Measurements from ENCODE around the gene CLCN7.

Gene CLCN7

DNA sequence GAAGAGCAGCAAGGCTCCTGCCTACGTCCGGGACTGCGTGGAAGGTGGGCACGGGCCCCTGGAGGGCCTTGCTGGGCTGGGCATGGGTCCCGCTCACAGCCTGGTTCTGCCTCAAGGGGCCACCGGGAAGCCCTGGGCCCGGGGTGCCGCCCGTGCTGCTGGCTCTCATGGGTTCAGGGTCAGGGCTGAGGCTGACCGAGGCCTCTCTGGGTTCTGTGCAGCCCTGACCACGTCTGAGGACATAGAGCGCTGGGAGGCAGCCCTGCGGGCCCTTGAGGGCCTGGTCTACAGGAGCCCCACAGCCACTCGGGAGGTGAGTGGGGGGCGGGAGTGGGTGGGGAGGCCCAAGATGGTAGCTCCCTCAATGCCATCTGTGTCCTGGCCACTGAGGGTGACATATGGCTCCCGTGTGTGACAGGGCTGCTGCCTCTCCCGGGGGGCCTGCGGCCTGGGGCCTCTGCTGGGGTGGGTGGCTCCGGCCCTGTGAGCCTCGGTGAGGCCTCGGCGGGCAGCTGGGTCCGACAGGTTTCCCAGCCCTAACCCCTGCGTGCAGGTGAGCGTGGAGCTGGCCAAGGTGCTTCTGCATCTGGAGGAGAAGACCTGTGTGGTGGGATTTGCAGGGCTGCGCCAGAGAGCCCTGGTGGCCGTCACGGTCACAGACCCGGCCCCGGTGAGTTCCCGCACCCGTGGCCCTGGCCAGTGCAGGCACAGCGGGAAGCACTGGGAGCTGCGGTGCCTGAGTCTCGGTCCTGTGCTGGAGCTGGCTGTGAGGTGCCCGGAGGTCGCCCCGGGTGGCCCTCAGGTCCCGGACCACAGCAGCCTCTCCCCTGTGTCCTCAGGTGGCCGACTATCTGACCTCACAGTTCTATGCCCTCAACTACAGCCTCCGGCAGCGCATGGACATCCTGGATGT lies 27.5 kb upstream of the CLCN7 start:
- no peak for DNase-seq

DNA sequence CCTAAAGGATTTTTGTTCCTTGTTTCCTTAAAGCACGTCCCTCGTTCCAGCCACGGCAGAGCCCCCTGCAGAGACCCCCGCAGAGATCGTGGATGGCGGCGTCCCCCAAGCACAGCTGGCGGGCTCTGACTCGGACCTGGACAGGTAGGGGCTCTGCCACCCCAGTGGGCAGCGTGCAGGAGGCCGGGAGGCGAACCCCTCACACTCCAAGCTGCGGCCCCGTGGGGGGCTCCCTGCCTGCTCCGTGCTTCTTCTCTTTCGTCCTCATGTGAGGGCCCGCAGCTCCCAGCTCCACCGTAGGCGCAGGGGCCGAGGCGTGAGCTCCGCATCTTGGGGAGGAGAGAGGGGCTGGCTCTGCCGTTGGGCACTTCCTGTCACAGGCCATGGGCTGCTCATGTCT lies 26.8 kb upstream of the CLCN7 start:
- DNase-seq: no peak

DNA sequence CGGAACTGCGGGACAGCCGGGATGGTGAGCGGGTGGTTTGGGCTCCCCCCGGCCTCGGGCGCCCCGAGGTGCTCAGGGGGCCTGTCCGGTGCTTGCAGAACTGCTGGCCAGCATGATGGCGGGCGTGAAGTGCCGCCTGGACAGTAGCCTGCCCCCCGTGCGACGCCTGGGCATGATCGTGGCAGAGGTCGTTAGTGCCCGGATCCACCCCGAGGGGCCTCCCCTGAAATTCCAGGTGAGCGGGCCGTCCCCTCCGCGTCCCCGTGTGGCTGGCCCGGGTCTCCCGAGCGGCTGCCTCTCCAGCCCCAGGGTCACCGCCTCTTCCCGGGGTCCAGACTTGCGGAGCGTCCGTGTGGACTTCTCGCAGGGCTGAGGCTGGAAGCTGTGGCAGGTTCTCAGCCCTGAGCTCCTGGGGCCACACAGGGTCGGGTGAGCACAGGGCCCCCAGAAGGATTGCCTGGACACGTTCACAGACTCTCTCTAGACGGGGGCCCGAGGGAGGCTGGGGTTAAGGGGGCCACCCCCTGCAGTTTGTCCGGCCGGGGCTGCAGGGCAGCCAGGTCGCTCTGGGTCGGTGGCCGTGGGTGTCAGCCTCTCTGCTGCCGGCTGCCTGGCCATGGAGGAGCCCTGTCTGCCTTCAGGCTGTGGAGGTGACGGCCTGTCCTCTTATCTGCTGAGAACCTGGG lies 25.8 kb upstream of the CLCN7 start:
- no peak for DNase-seq

DNA sequence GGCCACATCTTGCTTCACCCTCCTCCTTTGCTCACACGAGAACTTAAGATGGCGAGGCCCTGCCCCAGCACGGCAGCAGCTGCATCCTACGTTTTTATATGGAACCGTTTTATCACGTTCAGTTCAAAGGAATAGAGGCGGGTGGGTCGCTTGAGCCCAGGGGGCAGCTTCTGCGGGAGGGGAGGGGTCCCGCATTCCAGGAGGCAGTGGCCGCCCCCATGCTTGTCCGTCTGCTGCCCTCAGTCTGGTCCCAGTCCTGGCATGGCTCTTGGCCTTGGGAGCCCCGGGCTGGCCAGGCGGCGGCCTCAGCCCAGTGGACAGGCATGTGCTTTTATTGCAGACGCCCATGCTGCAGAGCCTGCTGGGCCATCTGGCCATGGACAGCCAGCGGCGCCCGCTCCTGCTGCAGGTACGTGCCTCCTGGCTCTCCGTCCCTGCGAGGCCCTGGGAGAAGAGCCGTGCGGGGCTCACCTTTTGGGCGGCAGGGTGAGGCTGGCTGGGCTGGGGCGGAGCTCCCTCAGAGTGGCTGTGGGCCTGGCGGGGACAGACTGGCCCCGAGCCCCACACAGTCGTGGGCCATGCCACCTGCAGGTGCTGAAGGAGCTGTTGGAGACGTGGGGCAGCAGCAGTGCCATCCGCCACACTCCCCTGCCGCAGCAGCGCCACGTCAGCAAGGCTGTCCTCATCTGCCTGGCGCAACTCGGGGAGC lies 25.1 kb upstream of the CLCN7 start:
- DNase-seq: no peak

DNA sequence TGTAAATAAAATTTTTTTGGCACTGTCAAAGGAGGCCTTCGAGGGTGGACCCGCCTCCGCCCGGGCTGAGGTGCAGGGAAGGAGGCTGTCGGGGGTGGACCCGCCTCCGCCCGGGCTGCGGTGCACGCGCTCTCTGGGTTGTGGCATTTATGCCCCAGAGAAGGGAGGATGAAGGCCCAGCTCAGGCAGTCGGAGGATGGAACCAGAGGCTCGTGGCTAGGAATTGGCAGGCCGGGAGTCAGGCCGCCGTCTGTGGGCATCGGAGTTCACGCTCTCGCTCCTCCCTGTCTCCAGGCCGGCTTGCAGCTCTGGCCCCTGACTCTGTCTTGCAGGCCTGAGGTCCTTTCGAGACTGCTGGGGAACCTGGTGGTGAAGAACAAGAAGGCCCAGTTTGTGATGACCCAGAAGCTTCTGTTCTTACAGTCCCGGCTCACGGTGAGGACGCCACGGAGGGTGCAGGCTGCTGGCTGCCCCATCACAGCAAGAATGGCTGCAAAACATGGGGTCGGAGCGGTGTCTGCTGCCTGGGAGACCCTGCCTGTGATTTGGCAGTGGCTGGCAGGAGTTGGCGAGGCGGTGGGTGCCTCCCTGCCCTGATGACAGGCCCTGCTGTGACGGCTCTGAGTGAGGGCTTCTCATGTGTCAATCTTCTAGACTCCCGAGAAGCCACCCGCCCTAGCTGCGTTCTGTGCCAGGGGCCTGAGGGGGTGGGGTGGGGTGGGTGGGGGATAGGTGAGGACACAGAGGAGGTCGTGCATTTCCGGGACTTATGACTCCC lies 24.3 kb upstream of the CLCN7 start:
- DNase-seq: no peak

DNA sequence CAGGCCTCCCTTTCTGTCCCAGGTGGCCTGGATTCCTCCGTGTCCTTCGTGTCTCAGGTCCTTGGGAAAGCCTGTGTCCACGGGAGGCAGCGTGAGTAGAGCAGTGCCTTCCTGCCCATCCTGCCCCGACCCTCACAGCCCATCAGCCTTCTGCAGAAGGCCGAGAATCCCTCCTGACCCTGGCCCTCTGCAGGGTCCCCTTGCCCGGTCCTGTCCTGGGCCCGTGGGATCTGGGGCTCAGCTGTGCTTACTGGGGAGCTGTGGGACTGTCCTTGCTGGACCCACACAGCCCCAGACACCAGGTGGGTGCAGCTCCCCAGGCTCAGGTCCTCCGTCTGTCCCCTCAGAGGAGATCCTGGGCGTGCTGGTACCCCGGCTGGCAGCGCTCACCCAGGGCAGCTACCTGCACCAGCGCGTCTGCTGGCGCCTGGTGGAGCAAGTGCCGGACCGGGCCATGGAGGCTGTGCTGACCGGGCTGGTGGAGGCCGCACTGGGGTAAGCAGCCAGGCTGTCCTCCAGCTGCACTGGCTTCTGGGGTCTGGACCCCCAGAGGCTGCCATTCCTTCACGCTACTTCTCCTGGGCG lies 22.3 kb upstream of the CLCN7 start:
- DNase-seq: no peak

DNA sequence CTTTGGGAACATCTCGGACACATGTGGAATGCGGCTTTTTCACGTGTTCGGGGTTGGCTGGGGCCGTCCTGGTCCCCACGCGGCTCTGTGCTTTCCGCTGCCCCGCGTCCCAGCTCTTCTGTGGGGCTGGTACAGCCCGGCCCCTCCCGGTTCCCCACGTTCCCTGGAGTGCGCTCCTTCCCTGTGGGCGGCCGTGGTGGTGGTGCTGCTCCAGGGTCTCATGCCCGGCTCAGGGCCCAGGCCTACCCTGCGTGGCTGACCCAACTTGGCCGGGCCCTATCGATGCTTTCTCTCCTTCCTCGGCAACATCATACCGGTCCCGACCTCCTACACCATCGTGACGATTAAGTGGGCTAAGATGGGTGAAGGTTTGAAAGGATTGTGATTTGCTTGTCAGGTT lies 21.6 kb upstream of the CLCN7 start:
- DNase-seq: no peak

DNA sequence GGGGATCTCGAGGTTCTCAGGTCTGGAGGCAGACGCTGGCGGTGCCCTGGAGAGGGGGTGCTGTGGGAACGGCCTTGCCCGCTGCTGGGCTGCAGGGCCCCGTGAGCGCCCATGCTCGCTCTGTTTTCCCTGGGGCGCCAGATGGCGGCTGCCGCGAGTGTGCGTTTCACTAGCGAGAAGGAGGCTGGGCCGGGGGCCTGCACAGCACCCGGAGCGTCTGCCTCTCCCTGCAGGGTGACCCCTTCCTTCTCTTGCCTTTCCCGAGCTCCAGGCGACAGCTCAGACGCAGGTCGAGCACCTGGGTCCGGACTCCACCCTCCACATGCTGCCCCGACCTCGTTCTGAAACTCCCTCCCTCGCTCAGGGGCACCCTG lies 21.0 kb upstream of the CLCN7 start:
- no peak for DNase-seq

DNA sequence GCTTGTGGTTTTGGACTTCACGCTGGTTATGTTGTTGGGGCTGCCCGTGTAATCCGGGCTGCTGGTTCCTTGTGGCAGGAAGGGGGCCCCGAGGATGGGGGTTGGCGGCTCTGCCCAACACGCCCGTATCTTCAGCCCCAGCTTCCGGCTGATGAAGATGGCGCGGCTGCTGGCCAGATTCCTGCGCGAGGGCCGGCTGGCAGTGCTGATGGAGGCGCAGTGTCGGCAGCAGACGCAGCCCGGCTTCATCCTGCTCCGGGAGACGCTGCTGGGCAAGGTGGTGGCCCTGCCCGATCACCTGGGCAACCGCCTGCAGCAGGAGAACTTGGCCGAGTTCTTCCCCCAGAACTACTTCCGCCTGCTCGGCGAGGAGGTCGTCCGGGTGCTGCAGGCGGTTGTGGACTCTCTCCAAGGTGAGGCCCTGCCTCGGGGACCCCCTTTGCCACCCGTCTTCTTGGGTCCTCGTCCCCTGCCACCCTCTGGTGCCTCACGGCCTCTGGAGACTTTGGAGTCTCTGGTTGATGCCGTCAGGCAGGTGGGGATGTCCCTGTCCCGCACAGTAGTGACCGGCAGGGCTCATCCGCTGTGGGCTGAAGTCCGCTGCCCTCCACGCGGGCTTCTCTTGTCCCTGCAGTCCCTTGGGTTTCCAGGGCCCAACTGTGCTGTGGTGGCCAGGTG lies 20.5 kb upstream of the CLCN7 start:
- DNase-seq: no peak

DNA sequence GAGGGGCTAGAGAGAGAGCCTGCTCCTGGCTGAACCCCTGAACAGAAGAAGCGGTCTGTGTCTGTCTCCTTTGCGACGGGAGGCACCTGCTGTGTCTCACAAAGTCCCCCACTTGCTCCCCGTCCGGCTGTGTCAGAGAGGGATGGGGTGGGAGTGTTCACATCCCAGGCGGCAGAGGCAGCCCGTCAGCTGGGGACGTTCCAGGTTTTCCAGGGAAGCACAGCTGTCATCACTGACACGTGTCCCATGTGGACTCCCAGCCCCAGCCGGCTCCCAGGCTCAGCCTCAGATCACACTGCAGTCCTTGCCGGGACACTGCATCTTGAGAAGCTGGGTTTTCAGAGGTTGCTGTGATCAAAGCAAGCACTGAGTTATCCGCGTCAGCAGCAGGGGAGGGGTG lies 19.9 kb upstream of the CLCN7 start:
- no peak for DNase-seq

DNA sequence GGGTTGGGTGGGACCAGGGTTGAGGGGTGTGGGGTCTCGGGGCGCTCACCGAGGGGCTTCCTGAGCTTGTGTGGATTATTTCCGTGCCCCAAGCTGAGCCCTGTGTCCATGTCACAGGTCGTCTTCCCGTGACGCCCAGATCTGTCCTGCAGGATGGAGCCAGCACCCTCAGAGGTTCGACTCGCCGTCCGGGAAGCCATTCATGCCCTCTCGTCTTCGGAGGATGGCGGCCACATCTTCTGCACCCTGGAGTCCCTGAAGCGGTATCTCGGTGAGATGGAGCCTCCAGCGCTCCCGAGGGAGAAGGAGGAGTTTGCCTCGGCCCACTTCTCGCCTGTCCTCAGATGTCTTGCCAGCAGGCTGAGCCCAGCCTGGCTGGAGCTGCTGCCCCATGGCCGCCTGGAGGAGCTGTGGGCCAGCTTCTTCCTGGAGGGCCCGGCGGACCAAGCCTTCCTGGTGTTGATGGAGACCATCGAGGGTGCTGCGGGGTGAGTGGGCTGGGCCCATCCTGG lies 19.4 kb upstream of the CLCN7 start:
- DNase-seq: no peak

DNA sequence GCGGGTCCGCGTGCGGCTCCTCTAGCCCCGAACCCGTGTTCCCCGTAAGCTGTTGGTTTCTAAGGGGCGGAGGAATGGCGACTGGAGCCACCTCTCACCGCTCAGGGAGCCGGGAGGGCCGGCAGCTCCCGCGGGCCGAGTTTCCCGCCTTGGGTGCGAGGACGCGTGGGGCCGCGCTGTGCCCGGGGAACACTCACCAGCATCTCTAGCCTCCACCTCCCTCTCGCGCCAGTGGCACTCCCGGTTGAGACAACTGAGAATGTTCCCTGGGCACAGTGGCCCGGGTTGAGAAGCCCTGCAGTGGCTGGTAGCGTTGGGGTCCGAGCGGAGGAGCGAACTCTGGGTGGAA lies 18.9 kb upstream of the CLCN7 start:
- no peak for DNase-seq

DNA sequence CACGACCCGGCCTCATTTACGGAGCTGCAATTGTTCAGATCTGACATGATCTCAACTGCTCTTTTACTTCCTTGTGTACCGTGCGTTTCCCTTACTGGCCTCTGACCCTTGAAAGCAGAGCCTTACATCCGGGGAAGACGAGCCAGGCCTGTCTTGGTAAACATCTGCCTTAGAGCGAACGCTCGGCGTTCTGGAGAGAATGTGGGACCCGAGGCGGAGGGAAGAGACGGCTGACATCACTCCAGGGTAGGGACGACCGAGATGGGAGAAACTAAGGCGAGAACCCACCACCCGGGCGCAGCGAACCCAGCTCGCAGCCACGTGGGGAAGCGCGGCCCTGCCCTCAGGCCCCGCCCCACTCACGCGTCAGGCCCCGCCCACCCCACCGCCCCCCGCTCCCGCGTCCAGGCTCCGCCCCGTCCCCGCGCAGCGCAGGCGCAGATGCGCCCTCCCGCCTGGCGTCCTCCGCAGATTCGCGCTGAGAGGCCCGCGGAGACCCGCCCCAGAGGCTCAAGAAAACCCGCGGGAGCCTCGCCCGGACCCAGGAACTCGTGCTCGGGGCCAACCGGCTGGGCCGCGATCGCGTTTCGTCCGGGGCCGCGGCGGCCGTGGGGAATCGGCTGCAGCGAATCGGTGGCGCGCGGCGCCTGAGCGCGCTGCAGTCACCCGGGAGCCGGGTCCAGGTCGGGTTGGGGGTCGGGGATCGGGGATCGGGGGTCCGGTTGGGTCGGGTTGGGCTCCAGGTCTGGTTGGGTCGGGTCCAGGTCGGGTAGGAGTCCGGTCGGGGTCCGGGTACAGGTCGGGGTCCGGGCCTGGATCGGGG lies 18.3 kb upstream of the CLCN7 start, which contains the start of gene TELO2:
TSS of gene TELO2 (plus strand) at position 438 of the 823 bp plus-strand sequence. CDS start 922 bp downstream, outside the sequence.
- peak; percentile 75 for DNase-seq

DNA sequence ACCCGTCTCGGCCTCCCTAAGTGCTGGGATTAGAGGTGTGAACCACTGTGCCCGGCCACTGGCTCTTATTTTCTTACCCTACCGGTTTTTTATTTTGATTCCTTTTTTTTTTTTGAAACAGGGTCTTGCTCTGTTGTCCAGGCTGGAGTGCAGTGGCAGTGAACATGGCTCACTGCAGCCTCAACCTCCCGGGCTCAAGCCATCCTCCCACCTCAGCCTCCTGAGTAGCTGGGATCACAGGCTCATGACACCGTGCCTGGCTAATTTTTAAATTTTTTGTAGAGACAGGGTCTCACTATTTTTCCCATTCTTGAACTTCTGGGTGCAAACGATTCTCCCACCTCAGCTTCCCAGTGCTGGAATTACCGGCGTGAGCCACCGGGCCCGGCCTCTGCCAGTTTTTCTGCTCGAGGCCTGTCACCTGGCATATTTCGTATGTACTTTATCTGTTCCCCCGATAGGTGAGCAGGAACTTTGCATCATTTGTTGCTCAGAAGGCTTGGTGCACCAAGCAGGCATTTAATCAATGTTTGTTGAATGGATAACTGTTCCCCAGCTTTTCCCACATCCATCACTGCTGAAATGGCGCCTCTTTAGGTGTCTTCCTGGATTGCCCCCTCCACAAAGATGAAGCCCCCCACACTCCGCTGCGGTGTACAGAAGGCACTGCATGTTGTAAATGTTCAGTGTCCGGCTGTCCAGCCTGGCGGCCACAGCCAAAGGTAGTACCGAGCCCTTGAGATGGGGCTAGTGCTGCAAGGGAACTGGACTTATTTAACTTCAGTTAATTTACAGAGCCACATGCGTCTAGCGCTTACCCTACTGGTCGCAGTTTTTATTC lies 17.5 kb upstream of the CLCN7 start:
- no peak for DNase-seq

DNA sequence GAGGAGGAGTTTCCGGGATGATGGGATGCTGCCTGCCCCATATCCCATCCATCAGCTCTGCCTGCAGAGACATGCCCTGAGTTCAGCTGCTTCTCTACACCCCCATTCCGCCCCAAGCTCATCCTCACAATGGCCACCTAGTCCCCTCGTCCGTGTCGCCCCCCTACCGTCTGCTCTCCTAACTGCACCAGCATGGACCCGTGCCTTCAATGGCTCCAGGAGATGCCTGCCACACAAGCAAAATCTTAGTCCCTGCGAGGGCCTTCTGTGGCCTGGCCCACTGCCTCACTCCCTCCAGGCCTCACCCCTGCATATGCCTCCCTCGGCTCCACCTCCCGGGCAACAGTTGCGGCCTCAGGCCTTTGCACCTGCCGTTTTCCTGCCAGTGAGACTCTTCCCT lies 16.5 kb upstream of the CLCN7 start:
- DNase-seq: no peak

DNA sequence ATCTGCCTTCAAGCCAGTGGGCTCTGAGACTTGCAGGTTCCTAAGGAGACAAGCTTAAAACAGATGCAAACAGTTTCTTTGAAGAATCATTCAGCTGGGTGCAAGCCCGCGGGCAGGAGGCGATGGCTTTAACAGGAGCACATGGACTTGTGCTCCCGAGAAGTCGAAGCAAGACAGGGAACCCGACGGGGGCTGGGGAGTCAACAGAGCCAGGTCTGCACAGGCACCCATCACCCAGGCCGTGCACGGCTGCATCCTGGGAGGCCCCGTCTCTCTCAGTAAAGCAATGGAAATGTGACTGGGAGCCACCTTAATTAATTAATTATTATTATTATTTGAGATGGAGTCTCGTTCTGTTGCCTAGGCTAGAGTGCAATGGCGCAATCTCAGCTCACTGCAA lies 14.2 kb upstream of the CLCN7 start:
- DNase-seq: no peak

DNA sequence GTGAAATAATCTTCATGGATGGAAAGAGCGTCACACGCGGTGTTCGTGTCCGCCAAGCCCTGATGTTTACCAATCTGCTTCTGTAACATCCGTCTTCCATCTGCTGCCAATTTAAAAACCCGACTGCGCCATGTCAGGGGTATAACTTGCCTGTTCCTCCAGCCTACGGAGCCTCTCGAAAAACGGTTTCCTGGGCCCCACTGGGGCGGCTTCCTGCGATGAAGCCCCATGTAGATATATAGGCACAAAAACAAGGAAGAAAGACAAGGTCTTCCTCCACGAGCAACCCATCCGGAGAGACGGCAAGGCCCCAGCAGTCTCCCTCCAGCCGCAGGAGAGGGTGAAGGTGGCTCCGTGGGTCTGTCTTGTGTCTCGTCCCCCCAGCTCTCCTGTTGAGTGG lies 13.8 kb upstream of the CLCN7 start, which contains the start of gene PTX4:
TSS of gene PTX4 (minus strand) at position 326 of the 400 bp plus-strand sequence. CDS start at position 291, 35 bp downstream.
- no peak for DNase-seq

DNA sequence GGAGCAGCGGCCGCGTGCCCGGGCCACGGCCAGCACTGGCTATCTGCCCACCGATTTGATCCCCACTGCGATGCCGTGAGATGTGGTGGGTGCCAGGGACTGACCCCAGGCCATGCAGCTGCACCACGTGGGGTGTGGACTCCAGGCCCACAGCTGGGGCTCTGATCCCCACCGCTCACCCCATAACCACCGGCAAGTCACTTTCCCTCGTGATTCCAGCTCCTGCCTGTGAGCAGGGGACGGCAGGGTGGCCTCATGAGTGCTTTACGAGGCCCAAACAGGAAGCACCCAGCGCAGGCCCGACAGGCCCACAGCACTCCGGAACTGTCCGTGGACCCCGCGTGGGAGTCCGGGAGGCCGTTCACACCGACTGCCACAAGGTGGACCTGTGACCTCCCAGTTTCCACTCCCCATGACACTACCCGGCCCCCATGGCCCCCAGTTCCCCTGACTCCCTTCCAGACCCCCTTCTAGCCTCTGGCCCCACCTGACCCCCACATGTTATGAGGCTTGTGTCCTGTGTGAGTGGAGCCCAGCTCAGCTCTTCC lies 13.3 kb upstream of the CLCN7 start:
- DNase-seq: no peak

DNA sequence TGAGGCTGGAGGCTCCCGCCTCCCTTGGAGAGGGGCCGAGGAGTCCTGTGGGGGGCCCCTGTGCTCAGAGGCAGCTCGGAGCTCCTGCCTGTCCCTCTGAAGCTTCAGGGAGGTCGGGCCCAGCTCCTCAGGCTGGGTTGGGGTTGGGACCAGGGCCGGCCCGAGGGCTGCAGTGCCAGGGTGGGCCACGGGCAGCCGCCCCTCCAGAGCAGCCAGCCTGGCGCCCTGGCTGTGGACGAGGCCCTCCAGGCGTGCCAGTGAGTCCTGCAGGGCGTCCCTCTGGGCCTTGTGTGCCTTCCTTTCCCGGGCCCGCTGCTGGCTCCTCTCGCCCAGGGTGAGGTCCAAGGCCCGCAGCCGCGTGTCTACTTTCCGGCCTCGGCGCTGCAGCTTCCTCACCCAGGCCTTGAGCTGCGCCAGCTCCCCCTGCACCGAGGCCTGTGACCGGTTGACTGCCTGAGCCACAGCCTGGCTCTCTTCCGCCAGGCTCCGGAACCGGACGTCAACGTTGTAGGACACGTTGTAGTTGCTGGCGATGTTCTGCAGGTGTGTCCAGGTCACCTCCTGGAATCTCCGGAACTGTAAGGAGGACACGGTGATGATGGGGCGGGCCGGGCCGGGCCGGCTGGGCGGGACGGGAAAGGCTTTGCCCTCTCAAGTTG lies 12.7 kb upstream of the CLCN7 start:
- no peak for DNase-seq
